Stimulated activated CD4-positive, alpha-beta T cell treated with anti-CD3 and anti-CD28 coated beads, Interleukin-1b, Interleukin-23, amount 100 ng/mL, for 48 hours (primary cell): ENCODE measurements around the gene RBP5.
"Not testable (repeated sequence)": the region's sequence is repeated elsewhere in the genome, so short reads cannot be mapped to it uniquely, and the experiment has no call there.

ENCODE experiments used
- DNase-seq: peaks from one replicate; pipeline ENCODE4 v3.0.0-alpha.2; 2020

RBP5 gene

GRCh38 chr12:7121324-7121723, 7.4 kb downstream of the RBP5 start:
- DNase-seq, result no peak

- DNase-seq, result no peak
Measured at GRCh38 chr12:7120166-7120565, 8.5 kb downstream of the RBP5 start.

- no peak for DNase-seq
Measured at GRCh38 chr12:7118881-7119280, 9.8 kb downstream of the RBP5 start.

GRCh38 chr12:7117670-7118069, 11.0 kb downstream of the RBP5 start:
- no peak for DNase-seq

- no peak for DNase-seq
Measured at GRCh38 chr12:7116916-7117315, 11.8 kb downstream of the RBP5 start.

GRCh38 chr12:7116196-7116595, 12.5 kb downstream of the RBP5 start:
- DNase-seq, result no peak

GRCh38 chr12:7114851-7115250, 13.8 kb downstream of the RBP5 start:
- DNase-seq, result no peak

- DNase-seq, result no peak
Measured at GRCh38 chr12:7114008-7114407, 14.7 kb downstream of the RBP5 start.

GRCh38 chr12:7113389-7113871, 15.3 kb downstream of the RBP5 start:
- no peak for DNase-seq

GRCh38 chr12:7112041-7112440, 16.6 kb downstream of the RBP5 start:
- DNase-seq, result no peak

- DNase-seq, result no peak
Measured at GRCh38 chr12:7110661-7111060, 18.0 kb downstream of the RBP5 start.

- DNase-seq, result no peak
Measured at GRCh38 chr12:7109572-7109920, 19.1 kb downstream of the RBP5 start.

GRCh38 chr12:7108796-7109571, 19.7 kb downstream of the RBP5 start, which contains the start of gene C1RL:
Gene C1RL, minus strand, starts transcription at chr12:7109214. Its CDS starts 34 bp downstream, at chr12:7109180.
- peak; percentile 79 for DNase-seq

GRCh38 chr12:7108003-7108795, 20.5 kb downstream of the RBP5 start:
- DNase-seq, result peak; percentile 84

- no peak for DNase-seq
Measured at GRCh38 chr12:7107636-7108002, 21.1 kb downstream of the RBP5 start.

- not testable (repeated sequence) for DNase-seq
Measured at GRCh38 chr12:7107181-7107580, 21.5 kb downstream of the RBP5 start.

GRCh38 chr12:7106082-7106481, 22.6 kb downstream of the RBP5 start:
- no peak for DNase-seq

- no peak for DNase-seq
Measured at GRCh38 chr12:7103837-7104584, 24.7 kb downstream of the RBP5 start.

- DNase-seq, result no peak
Measured at GRCh38 chr12:7102582-7102981, 26.1 kb downstream of the RBP5 start.

- no peak for DNase-seq
Measured at GRCh38 chr12:7101694-7102131, 27.0 kb downstream of the RBP5 start.

GRCh38 chr12:7101047-7101693, 27.5 kb downstream of the RBP5 start:
- DNase-seq, result no peak

- DNase-seq, result no peak
Measured at GRCh38 chr12:7100239-7100638, 28.4 kb downstream of the RBP5 start.
